IMR-90 (cell line): ENCODE data around the gene RARB. TPM values are rescaled to one million over a fixed set of nuclear protein-coding genes. Genes with fewer than 3 reads are reported as not detected.

Source experiments
- ATAC-seq: fragments of 200-7000 bp; cut with Tn5 transposase; 2 replicates; pipeline ENCODE4 v1.9.1; 2020; ENCODE audit warnings: low read depth, mild to moderate bottlenecking, moderate library complexity
- BruUV-seq: library from RNA; stranded (reverse); fragments of 400-500 nt; replicated peaks from 2 replicates; lab custom pipeline; 2021; lab: Mats Ljungman, UMichigan
- CTCF ChIA-PET: fragments of 300-600 bp; formaldehyde crosslinking; extraction: SDS; loops from one replicate; lab custom pipeline; 2021; ENCODE audit warnings: antibody characterized with exemption; lab: Yijun Ruan, JAX
- POLR2A ChIA-PET: fragments of 300-600 bp; sonication (Branson Sonifier 250); formaldehyde crosslinking; loops from one replicate; lab custom pipeline; 2022; ENCODE audit warnings: antibody characterized with exemption; ENCODE audit not compliant: unreplicated experiment; lab: Charles Lee
- DNase-seq: peaks from one replicate; pipeline ENCODE4 v3.0.0; 2013
- H2AFZ ChIP-seq: replicated peaks from 2 replicates; pipeline ENCODE3; 2013; ENCODE audit warnings: low read length, mild to moderate bottlenecking; ENCODE audit not compliant: poor library complexity
- H2AK5ac ChIP-seq: 2 replicates; pipeline ENCODE4 v1.6.1; 2013; ENCODE audit warnings: low read depth, low read length, inconsistent platforms
- H2AK9ac ChIP-seq: replicated peaks from 2 replicates; pipeline ENCODE3; 2013; ENCODE audit warnings: mild to moderate bottlenecking, low read depth, low read length, moderate library complexity; ENCODE audit not compliant: poor library complexity
- H2BK120ac ChIP-seq: 2 replicates; pipeline ENCODE4 v1.6.1; 2013; ENCODE audit warnings: low read depth, low read length, inconsistent platforms
- H2BK15ac ChIP-seq: 3 replicates; pipeline ENCODE4 v1.6.1; 2013; ENCODE audit warnings: low read depth, low read length, inconsistent platforms
- H2BK20ac ChIP-seq: 2 replicates; pipeline ENCODE4 v1.6.1; 2013; ENCODE audit warnings: low read depth, mild to moderate bottlenecking, inconsistent platforms, low read length, moderate library complexity
- H2BK5ac ChIP-seq: 2 replicates; pipeline ENCODE4 v1.6.1; 2013; ENCODE audit warnings: mild to moderate bottlenecking, low read depth, low read length, inconsistent platforms; ENCODE audit not compliant: poor library complexity, severe bottlenecking
- H3K14ac ChIP-seq: replicated peaks from 2 replicates; pipeline ENCODE4 v1.6.1; 2013; ENCODE audit warnings: low read depth, low read length, inconsistent platforms
- H3K18ac ChIP-seq: 2 replicates; pipeline ENCODE4 v1.6.1; 2013; ENCODE audit warnings: low read depth, low read length, control low read depth
- H3K23ac ChIP-seq: 2 replicates; pipeline ENCODE4 v1.6.1; 2013; ENCODE audit warnings: low read depth, low read length, inconsistent platforms
- H3K27ac ChIP-seq: 2 replicates; pipeline ENCODE4 v1.5.1; 2013; ENCODE audit warnings: mild to moderate bottlenecking, control low read depth, low read length; ENCODE audit not compliant: insufficient read depth
- H3K27me3 ChIP-seq: 2 replicates; pipeline ENCODE4 v1.6.1; 2013; ENCODE audit warnings: low read length; ENCODE audit not compliant: control insufficient read depth, insufficient read depth
- H3K36me3 ChIP-seq: 2 replicates; pipeline ENCODE4 v1.6.1; 2013; ENCODE audit warnings: low read length, mixed read lengths; ENCODE audit not compliant: control insufficient read depth, insufficient read depth
- H3K4ac ChIP-seq: 2 replicates; pipeline ENCODE4 v1.6.1; 2013; ENCODE audit warnings: low read depth, low read length, inconsistent platforms
- H3K4me1 ChIP-seq: 2 replicates; pipeline ENCODE4 v1.6.1; 2013; ENCODE audit warnings: low read length, mixed read lengths; ENCODE audit not compliant: control insufficient read depth, insufficient read depth
- H3K4me2 ChIP-seq: 2 replicates; pipeline ENCODE4 v1.6.1; 2013; ENCODE audit warnings: low read depth, mild to moderate bottlenecking, control low read depth, low read length, moderate library complexity
- H3K4me3 ChIP-seq: 2 replicates; pipeline ENCODE4 v1.5.1; 2013; ENCODE audit warnings: low read depth, mild to moderate bottlenecking, control low read depth, low read length, moderate library complexity; ENCODE audit not compliant: insufficient read depth
- H3K56ac ChIP-seq: 2 replicates; pipeline ENCODE4 v1.6.1; 2013; ENCODE audit warnings: low read length, inconsistent platforms; ENCODE audit not compliant: insufficient read depth; ENCODE audit errors: extremely low read depth
- H3K79me1 ChIP-seq, 2 experiments: 2 replicates each; pipeline ENCODE4 v1.6.1; 2013; ENCODE audit warnings: low read length in 2 of 2, inconsistent platforms in 1 of 2, low read depth in 1 of 2
- H3K9ac ChIP-seq: 2 replicates; pipeline ENCODE4 v1.6.1; 2013; ENCODE audit warnings: low read depth, low read length, control low read depth
- H3K9me1 ChIP-seq: 2 replicates; pipeline ENCODE4 v1.6.1; 2013; ENCODE audit warnings: low read length, inconsistent platforms; ENCODE audit not compliant: insufficient read depth
- H3K9me3 ChIP-seq: 2 replicates; pipeline ENCODE4 v1.6.1; 2013; ENCODE audit warnings: low read length; ENCODE audit not compliant: control insufficient read depth, insufficient read depth
- H4K20me1 ChIP-seq: 2 replicates; pipeline ENCODE4 v1.6.1; 2013; ENCODE audit warnings: low read length, inconsistent platforms; ENCODE audit not compliant: insufficient read depth
- H4K5ac ChIP-seq: 2 replicates; pipeline ENCODE4 v1.6.1; 2013; ENCODE audit warnings: mild to moderate bottlenecking, low read depth, low read length, control low read depth
- H4K8ac ChIP-seq, 2 experiments: 2 replicates each; pipeline ENCODE4 v1.6.1; 2013; ENCODE audit warnings: low read depth in 2 of 2, low read length in 2 of 2, control low read depth in 1 of 2, inconsistent platforms in 1 of 2
- H4K91ac ChIP-seq: 2 replicates; pipeline ENCODE4 v1.6.1; 2013; ENCODE audit warnings: low read depth, low read length, inconsistent platforms; ENCODE audit not compliant: insufficient read depth
- CEBPB ChIP-seq: IDR thresholded peaks from 2 replicates; pipeline ENCODE4 v1.6.1; 2012; ENCODE audit warnings: low read depth, low read length, improper control_type of control experiment
- CHD1 ChIP-seq: IDR thresholded peaks from 2 replicates; pipeline ENCODE4 v1.6.1; 2012; ENCODE audit warnings: low read depth, low read length, improper control_type of control experiment
- FOS ChIP-seq: fragments of 150-350 bp; IDR thresholded peaks from 2 replicates; pipeline ENCODE4 v1.6.1; 2016; ENCODE audit warnings: low read depth, low read length
- MAFK ChIP-seq: IDR thresholded peaks from 2 replicates; pipeline ENCODE4 v1.6.1; 2012; ENCODE audit warnings: low read depth, low read length, improper control_type of control experiment
- MAZ ChIP-seq: IDR thresholded peaks from 2 replicates; pipeline ENCODE4 v1.6.1; 2012; ENCODE audit warnings: low read depth, mild to moderate bottlenecking, low read length, improper control_type of control experiment, moderate library complexity, borderline replicate concordance
- MXI1 ChIP-seq: IDR thresholded peaks from 2 replicates; pipeline ENCODE4 v1.6.1; 2012; ENCODE audit warnings: low read depth, mild to moderate bottlenecking, low read length, moderate library complexity, borderline replicate concordance
- NFE2L2 ChIP-seq: fragments of 150-350 bp; IDR thresholded peaks from 2 replicates; pipeline ENCODE4 v1.6.1; 2016; ENCODE audit warnings: low read depth, mild to moderate bottlenecking, low read length
- POLR2A ChIP-seq: IDR thresholded peaks from 2 replicates; pipeline ENCODE4 v1.6.1; 2012; ENCODE audit warnings: mild to moderate bottlenecking, low read depth, low read length
- RAD21 ChIP-seq: IDR thresholded peaks from 2 replicates; pipeline ENCODE4 v1.6.1; 2012; ENCODE audit warnings: low read length, improper control_type of control experiment
- RCOR1 ChIP-seq: IDR thresholded peaks from 2 replicates; pipeline ENCODE4 v1.6.1; 2012; ENCODE audit warnings: mild to moderate bottlenecking, low read length, improper control_type of control experiment; ENCODE audit not compliant: insufficient replicate concordance
- RFX5 ChIP-seq: IDR thresholded peaks from 2 replicates; pipeline ENCODE4 v1.8.0; 2012; ENCODE audit warnings: low read depth, mild to moderate bottlenecking, low read length, moderate library complexity
- SMC3 ChIP-seq: fragments of 150-350 bp; IDR thresholded peaks from 2 replicates; pipeline ENCODE4 v1.6.1; 2016; ENCODE audit warnings: low read depth, mild to moderate bottlenecking, antibody characterized with exemption, low read length, moderate library complexity
- WGBS, 2 experiments: methylation state at CpG; one replicate each; pipeline versions ENCODE4 v1.1.5 to v1.1.7; 2013; ENCODE audit warnings: missing lambda C conversion rate in 2 of 2; ENCODE audit not compliant: insufficient read length in 1 of 2; ENCODE audit errors: extremely low coverage in 2 of 2; 5-methylcytosine and 5-hydroxymethylcytosine counted together
- dilution Hi-C: fragments of 300-500 bp; cut with HindIII; formaldehyde crosslinking; loops from one replicate; pipeline ENCODE4 v1.14.3; 2018; ENCODE audit warnings: low sequenced_read_pairs; ENCODE audit not compliant: unreplicated experiment
- in situ Hi-C: fragments of 300-500 bp; cut with MboI; formaldehyde crosslinking; loops from 3 replicates; pipeline ENCODE4 v1.14.3; 2019; ENCODE audit warnings: low sequenced_read_pairs, inconsistent platforms, mixed read lengths
- intact Hi-C: fragments of 100-400 bp; cut with micrococcal nuclease; formaldehyde crosslinking; loops from 2 replicates; pipeline ENCODE4 v1.10.0; 2022
- polyA plus RNA-seq, 3 experiments: library from polyadenylated mRNA; depleted of rRNA; stranded (reverse); fragments of >200 nt; gene quantifications; 2 replicates each; pipeline ENCODE4 v1.2.3, GENCODE V29; 2012; ENCODE audit warnings: low replicate concordance in 1 of 3
- total RNA-seq: library from RNA; depleted of rRNA; stranded (reverse); fragments of >200 nt; gene quantifications from 2 replicates; pipeline ENCODE4 v1.2.3, GENCODE V29; 2012
- TF ChIP-seq, protein P1 (sequence below): fragments of 150-350 bp; IDR thresholded peaks from 2 replicates; pipeline ENCODE4 v1.6.1; 2017; ENCODE audit warnings: mild to moderate bottlenecking, antibody characterized with exemption, low read length, low read depth
- TF ChIP-seq, protein P2 (sequence below): fragments of 150-350 bp; IDR thresholded peaks from 2 replicates; pipeline ENCODE4 v1.6.1; 2016; ENCODE audit warnings: low read depth, mild to moderate bottlenecking, low read length, moderate library complexity, borderline replicate concordance

RARB gene
- total and polyA plus RNA-seq, 2 of the 4 experiments (the other 2 are of a cell fraction): 0.53 to 1.4 TPM

- H3K56ac ChIP-seq: no peak overlapping the region
- no peak overlapping the region for H2BK120ac ChIP-seq
- H4K20me1 ChIP-seq: no peaks in the 10 kb centered on the region
- TF ChIP-seq FOS (no peak), SMC3 (no peak), RFX5 (no peak), MAZ (no peak), CEBPB (no peak), RAD21 (no peak), POLR2A (no peak), NFE2L2 (no peak), MAFK (no peak), MXI1 (no peak), CHD1 (no peak), RCOR1 (no peak)
- TF ChIP-seq, protein P1, sequence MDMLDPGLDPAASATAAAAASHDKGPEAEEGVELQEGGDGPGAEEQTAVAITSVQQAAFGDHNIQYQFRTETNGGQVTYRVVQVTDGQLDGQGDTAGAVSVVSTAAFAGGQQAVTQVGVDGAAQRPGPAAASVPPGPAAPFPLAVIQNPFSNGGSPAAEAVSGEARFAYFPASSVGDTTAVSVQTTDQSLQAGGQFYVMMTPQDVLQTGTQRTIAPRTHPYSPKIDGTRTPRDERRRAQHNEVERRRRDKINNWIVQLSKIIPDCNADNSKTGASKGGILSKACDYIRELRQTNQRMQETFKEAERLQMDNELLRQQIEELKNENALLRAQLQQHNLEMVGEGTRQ: no peak
- TF ChIP-seq, protein P2, sequence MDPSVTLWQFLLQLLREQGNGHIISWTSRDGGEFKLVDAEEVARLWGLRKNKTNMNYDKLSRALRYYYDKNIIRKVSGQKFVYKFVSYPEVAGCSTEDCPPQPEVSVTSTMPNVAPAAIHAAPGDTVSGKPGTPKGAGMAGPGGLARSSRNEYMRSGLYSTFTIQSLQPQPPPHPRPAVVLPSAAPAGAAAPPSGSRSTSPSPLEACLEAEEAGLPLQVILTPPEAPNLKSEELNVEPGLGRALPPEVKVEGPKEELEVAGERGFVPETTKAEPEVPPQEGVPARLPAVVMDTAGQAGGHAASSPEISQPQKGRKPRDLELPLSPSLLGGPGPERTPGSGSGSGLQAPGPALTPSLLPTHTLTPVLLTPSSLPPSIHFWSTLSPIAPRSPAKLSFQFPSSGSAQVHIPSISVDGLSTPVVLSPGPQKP: no peak
- H3K4me1 ChIP-seq: peaks cover 6% of the 10 kb centered on the region
- H3K27ac ChIP-seq: no peak overlapping the region
- ATAC-seq: no peak
- no peak overlapping the region for H2BK15ac ChIP-seq
- peaks cover 14% of the 10 kb centered on the region for H3K9me1 ChIP-seq
- no peak overlapping the region for H3K14ac ChIP-seq
- no peak overlapping the region for H2BK20ac ChIP-seq
- H4K91ac ChIP-seq: no peak overlapping the region
- H3K4ac ChIP-seq: no peak overlapping the region
- POLR2A ChIA-PET: no interaction called here
- no peak overlapping the region for H2AK9ac ChIP-seq
- BruUV-seq: no TSS peak
- no peak for DNase-seq
- WGBS, 2 experiments: no CpG with 5 or more reads among the region's 6 CpGs
- no peak overlapping the region for H3K4me2 ChIP-seq
- no peak overlapping the region for H3K23ac ChIP-seq
- no peaks in the 10 kb centered on the region for H3K27me3 ChIP-seq
- no peaks in the 10 kb centered on the region for H3K9me3 ChIP-seq
- H2BK5ac ChIP-seq: no peak overlapping the region
- H3K36me3 ChIP-seq: no peaks in the 10 kb centered on the region
- H3K18ac ChIP-seq: no peak overlapping the region
- no peak overlapping the region for H3K9ac ChIP-seq
- intact Hi-C loops: no loop called here
- no peak overlapping the region for H2AK5ac ChIP-seq
- in situ Hi-C loops: loop anchor here (10.0 to 25.0 kb wide), 2 partner anchors 621 to 1324 kb away; no protein-coding TSS in a partner anchor
- no peaks in the 10 kb centered on the region for H3K79me1 ChIP-seq
- H2AFZ ChIP-seq: no peak overlapping the region
- CTCF ChIA-PET: no interaction called here
- no peak overlapping the region for H3K4me3 ChIP-seq
- no peak overlapping the region for H4K5ac ChIP-seq
- dilution Hi-C loops: no loop called here
- no peak overlapping the region for H4K8ac ChIP-seq
Measured at GRCh38 chr3:25586167-25586505, 158.1 kb downstream of the RARB start.
